Measurements from ENCODE around the gene STK40.

The STK40 gene

DNA sequence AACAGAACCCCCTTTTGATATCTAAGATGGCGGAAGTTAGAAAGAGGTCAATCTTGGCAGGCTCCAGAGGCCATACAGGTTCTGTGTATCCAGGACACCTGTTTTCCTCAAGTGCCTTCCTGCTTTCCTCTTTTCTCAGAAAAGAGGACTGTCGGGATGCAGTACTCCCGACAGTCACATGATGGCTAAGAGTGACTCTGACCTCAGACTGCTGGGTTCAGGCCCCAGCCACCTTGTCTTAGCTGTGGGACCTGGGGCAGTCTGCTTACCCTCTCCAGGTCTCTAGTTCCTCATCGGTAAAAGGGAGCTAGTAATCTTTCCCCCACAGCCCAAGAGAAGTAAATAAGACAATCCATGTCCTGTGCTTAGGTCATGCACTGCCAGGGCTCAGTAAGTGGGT is 29.9 kb downstream of the STK40 start:
- Histone ChIP-seq H3K4me3 (ENCODE audit: low read length) (no peak overlapping the region), H3K9me3 (replicated peaks; ENCODE audit: insufficient read depth, low read length) (no peaks in the 10 kb centered on the region), H3F3A (ENCODE audit: insufficient read depth, low read length) (no peaks in the 10 kb centered on the region), H3K27ac (ENCODE audit: low read length) (no peak overlapping the region), H3K27me3 (replicated peaks; ENCODE audit: insufficient read depth, low read length) (no peaks in the 10 kb centered on the region), H3K79me2 (ENCODE audit: low read length) (no peaks in the 10 kb centered on the region), H3K9ac (ENCODE audit: low read length) (no peak overlapping the region), H3K36me3 (replicated peaks; ENCODE audit: insufficient read depth, low read length) (0 out of 2 replicates have a peak, but pooled peaks cover 2% of the 10 kb centered on the region), H2AFZ (ENCODE audit: low read length) (no peak overlapping the region), H3K9me2 (replicated peaks; ENCODE audit: insufficient read depth, low read length) (no peaks in the 10 kb centered on the region), H3K4me2 (ENCODE audit: low read depth, low read length) (no peak overlapping the region), H4K20me1 (ENCODE audit: insufficient read depth, low read length) (no peaks in the 10 kb centered on the region), H3K4me1 (ENCODE audit: low read length) (no peaks in the 10 kb centered on the region)
- TF ChIP-seq, protein P1, sequence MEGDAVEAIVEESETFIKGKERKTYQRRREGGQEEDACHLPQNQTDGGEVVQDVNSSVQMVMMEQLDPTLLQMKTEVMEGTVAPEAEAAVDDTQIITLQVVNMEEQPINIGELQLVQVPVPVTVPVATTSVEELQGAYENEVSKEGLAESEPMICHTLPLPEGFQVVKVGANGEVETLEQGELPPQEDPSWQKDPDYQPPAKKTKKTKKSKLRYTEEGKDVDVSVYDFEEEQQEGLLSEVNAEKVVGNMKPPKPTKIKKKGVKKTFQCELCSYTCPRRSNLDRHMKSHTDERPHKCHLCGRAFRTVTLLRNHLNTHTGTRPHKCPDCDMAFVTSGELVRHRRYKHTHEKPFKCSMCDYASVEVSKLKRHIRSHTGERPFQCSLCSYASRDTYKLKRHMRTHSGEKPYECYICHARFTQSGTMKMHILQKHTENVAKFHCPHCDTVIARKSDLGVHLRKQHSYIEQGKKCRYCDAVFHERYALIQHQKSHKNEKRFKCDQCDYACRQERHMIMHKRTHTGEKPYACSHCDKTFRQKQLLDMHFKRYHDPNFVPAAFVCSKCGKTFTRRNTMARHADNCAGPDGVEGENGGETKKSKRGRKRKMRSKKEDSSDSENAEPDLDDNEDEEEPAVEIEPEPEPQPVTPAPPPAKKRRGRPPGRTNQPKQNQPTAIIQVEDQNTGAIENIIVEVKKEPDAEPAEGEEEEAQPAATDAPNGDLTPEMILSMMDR (IDR thresholded peaks at IDR 0.05; ENCODE audit: low read length), result no peak
- no peak for DNase-seq

DNA sequence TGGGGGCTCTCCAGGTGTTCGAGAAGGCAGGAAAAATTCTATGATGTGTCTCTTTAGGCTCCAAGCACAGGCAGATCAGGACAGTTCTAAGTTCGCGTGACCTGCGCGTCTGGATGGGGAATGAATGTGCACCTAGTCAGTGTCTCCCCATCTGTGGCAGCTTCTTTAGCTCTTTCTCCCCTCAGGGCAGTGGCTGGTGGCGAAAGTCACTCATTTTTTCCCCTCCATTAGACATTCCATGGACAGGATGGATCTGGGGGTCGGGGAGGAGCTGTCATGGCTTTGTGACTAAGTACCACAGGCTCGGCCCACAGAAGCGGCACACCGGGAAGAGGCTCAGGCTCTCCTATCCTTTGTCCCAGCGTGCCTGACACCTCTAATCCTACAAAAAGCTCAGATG is 31.2 kb downstream of the STK40 start:
- Histone ChIP-seq H3K27ac (ENCODE audit: low read length) (no peak overlapping the region), H2AFZ (ENCODE audit: low read length) (no peak overlapping the region), H3K4me1 (ENCODE audit: low read length) (no peaks in the 10 kb centered on the region), H3K4me3 (ENCODE audit: low read length) (no peak overlapping the region), H3K79me2 (ENCODE audit: low read length) (no peaks in the 10 kb centered on the region), H3F3A (ENCODE audit: insufficient read depth, low read length) (no peaks in the 10 kb centered on the region), H3K4me2 (ENCODE audit: low read depth, low read length) (no peak overlapping the region), H3K9me3 (replicated peaks; ENCODE audit: insufficient read depth, low read length) (no peaks in the 10 kb centered on the region), H3K9ac (ENCODE audit: low read length) (no peak overlapping the region), H3K9me2 (replicated peaks; ENCODE audit: insufficient read depth, low read length) (no peaks in the 10 kb centered on the region), H3K27me3 (replicated peaks; ENCODE audit: insufficient read depth, low read length) (no peaks in the 10 kb centered on the region), H3K36me3 (replicated peaks; ENCODE audit: insufficient read depth, low read length) (0 out of 2 replicates have a peak, but pooled peaks cover 2% of the 10 kb centered on the region), H4K20me1 (ENCODE audit: insufficient read depth, low read length) (no peaks in the 10 kb centered on the region)
- TF ChIP-seq, protein P1 (IDR thresholded peaks at IDR 0.05; ENCODE audit: low read length), result no peak
- TF ChIP-seq EZH2phosphoT487 (IDR thresholded peaks at IDR 0.05; ENCODE audit: low read length) (no peak), EZH2 (optimal IDR thresholded peaks at IDR 0.05; ENCODE audit: low read depth, low read length) (no peak)
- no peak for DNase-seq

DNA sequence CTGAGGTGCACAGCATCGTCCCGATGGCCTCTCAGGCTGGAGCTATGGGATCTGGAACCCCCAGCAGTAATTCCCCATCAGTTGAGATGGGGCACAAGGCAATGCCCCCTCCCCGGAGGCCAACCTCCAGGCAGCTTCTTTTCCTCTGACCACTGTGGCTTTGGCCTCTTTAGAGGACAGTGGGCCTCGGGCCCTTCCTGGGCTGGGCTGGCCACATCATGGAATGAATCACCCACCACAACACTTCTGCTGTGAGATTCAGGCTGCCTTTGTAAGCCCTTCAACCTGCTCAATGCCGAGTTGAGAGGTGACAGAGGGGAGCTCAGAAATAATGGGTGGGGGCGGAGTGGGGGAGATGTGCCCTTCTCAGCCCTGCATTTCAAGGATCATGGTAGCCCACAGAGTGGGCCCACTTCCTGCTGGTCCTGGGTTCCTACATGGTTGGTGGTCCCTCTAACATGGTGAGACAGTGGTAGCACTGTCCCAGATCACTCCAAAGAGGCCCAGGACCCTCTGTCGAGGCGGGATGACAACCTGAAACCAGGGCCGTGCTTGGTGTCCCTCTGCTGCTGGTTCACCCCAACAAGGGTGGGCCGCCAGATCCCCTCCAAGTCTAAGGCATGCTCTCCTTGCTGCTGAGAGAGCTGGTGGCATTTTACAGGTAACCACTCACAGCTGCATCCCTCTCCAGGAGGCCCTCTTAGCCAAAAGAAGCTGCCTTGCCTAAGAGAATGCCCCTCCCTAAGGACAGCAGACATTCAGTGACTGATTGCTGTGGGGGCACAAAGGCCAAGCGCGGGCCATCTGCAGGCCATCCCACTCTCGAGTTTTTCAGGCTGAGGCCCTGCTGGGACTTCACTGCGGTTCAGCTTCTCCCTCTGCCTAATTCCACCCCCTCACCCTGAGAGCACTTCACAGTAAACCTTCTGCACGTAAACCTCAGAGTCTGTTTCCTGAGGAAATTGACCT is 32.5 kb downstream of the STK40 start:
- Histone ChIP-seq H3K27me3 (replicated peaks; ENCODE audit: insufficient read depth, low read length) (no peaks in the 10 kb centered on the region), H3K9ac (ENCODE audit: low read length) (no peak overlapping the region), H3K36me3 (replicated peaks; ENCODE audit: insufficient read depth, low read length) (0 out of 2 replicates have a peak, but pooled peaks cover 2% of the 10 kb centered on the region), H3F3A (ENCODE audit: insufficient read depth, low read length) (no peaks in the 10 kb centered on the region), H3K79me2 (ENCODE audit: low read length) (no peaks in the 10 kb centered on the region), H3K9me3 (replicated peaks; ENCODE audit: insufficient read depth, low read length) (no peaks in the 10 kb centered on the region), H3K4me1 (ENCODE audit: low read length) (no peaks in the 10 kb centered on the region), H4K20me1 (ENCODE audit: insufficient read depth, low read length) (no peaks in the 10 kb centered on the region), H3K27ac (ENCODE audit: low read length) (no peak overlapping the region), H2AFZ (ENCODE audit: low read length) (no peak overlapping the region), H3K9me2 (replicated peaks; ENCODE audit: insufficient read depth, low read length) (no peaks in the 10 kb centered on the region), H3K4me3 (ENCODE audit: low read length) (no peak overlapping the region), H3K4me2 (ENCODE audit: low read depth, low read length) (no peak overlapping the region)
- DNase-seq, result no peak
- TF ChIP-seq EZH2phosphoT487 (IDR thresholded peaks at IDR 0.05; ENCODE audit: low read length), result no peak
- TF ChIP-seq, protein P1 (IDR thresholded peaks at IDR 0.05; ENCODE audit: low read length), result no peak
- TF ChIP-seq EZH2 (optimal IDR thresholded peaks at IDR 0.05; ENCODE audit: low read depth, low read length), result no peak

Data from MM.1S (cell line).